GM18867 (cell line): ENCODE results near the gene CDKL5.

Source experiments
- ATAC-seq: cut with Tn5 transposase; IDR thresholded peaks from one replicate; pipeline ENCODE4 v1.9.1; 2021; ENCODE audit warnings: mild to moderate bottlenecking, moderate library complexity; ENCODE audit not compliant: unreplicated experiment

Gene CDKL5

DNA sequence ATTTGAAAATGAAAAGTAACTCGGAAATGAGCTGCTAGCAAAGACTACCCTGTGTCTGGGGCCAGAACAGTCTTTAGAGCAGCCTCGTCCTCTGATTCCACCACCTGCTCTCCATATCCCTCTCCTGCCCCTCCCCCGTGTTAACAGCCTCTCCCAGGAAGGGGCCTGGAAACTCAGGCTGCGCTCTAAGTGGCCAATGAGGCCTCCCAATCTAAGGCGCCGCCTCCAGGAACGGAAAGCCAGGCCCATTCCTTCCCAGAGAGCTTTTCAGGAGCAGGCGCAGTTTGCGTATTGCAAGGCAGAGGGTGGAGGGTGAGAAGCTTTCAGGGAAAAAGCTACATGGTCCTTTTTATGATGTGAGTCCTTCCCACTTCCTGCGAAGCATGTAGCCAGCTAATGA, 215.3 kb downstream of the CDKL5 start:
- no peak for ATAC-seq

- no peak for ATAC-seq
Observed at GRCh38 chrX:18643243-18643642, 217.8 kb downstream of the CDKL5 start.

DNA sequence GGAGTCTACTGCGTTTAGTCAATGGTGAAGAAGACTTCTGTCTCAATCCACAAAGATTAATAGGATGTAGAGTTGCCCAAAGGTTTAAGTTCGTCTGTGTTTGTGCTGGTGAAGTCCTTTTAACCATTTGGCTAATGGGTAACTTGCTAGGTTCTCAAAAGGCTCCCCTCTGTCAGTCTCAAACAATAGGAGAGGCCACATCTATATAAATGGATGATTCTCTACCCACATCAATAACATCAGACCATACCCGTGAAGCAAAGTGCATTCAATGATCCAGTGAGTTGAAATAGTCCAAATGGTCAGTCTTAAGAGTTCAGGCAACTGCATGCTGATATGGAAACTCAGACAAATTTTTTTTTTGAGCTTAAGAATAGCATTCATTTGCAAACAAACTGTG, 218.4 kb downstream of the CDKL5 start:
- no peak for ATAC-seq

DNA sequence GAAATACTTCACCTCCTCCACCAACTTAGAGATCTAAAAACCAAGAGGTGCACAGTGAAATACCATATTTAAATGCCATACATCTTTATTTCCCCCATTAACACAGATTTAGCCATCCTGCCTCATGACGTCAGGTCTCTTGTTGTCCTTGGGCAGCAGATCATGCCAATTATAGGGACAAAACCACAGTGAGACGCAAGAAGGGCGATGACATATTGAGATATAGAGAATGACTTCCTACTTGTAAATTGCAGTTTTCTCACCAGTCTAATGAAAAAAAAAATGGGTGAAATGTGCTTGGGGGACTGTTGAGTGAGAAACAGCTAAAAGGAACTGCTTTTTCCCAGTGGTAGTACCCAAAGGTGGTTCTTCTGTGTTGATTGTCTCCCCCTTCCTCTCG, 222.2 kb downstream of the CDKL5 start:
- no peak for ATAC-seq

- ATAC-seq, result no peak
Observed at GRCh38 chrX:18649498-18649951, 224.1 kb downstream of the CDKL5 start.

- no peak for ATAC-seq
Observed at GRCh38 chrX:18650662-18651061, 225.3 kb downstream of the CDKL5 start.

DNA sequence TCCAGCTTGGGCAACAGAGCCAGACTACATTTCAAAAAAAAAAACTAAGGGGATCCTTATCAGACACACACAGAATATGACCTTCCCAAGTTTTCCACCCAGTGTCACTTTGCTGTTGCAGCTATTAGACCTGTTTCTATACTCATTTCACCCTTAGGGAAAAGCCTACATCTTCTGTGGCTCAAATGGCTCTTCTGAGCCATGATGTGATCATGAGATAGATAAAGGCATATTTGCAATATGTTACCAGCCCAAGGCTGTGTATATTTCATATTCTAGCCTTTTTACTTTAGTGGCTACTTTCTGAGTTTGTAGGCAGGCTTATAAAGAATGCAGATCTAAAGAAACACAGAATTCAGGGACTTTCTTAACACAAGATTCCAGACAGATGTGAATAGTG, 227.2 kb downstream of the CDKL5 start:
- no peak for ATAC-seq

DNA sequence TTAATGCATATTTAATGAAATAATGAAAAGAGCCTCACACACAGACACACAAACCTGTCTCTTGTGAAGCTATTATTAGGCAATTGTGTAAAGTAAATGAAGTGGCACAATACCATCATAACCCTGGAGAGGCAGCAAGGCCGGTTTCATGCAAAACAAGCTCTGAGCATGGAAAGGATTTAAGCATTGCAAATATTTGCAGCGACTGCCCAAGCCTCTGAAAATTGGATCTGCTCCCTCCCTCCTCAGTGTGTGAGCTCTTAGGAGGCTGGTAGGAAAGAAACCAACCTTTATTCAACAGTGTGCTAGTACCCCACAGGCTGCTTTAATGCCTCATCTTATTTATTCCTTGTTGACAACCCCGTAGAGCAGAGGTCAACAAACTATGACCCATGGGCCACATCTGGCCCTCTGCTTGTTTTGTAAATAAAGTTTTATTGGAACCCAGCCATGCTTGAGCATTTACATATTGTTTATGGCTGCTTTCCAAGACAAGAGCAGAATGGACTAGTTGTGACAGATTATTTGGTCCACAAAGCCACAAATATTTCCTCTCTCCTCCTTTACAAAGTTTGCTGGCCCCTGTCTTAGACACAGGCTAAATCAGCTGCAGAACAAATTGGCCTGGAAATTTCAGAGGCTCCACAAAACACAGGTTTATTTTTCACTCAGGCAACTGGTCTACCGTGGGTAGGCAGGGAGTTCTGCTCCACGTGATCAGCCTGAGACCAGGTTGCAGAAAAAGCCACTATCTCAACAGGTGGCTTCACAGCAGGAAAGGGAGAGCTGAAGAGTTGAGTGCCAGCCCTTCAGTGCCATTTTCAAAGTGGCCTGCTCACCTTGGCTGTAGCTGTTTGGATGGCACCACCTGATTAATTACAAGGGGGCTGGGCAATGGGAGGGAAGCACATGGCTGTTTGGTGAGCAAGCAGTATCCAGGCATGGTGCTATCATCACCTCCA, 229.7 kb downstream of the CDKL5 start:
- no peak for ATAC-seq

DNA sequence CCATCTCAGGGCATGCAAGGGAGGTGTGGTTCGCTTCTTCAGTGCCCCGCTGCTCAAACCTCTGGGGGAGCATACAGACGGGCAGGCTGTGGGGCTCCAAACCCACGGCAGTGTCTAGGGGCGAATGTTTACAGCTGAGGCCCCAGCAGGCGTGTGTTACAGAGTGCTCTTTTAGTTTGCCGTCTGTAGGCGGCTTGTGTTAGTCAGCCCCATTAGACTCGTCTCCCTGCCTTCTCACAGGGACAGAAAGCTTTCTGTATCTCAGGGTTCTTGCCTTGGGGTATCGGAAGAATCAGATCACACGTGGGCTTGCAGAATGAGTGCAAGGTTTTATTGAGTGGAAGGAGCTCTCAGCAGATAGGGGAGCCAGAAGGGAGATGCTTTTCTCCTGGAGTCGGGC, 235.9 kb downstream of the CDKL5 start:
- ATAC-seq, result no peak

GRCh38 chrX:18664947-18665346, 239.5 kb downstream of the CDKL5 start:
- no peak for ATAC-seq

DNA sequence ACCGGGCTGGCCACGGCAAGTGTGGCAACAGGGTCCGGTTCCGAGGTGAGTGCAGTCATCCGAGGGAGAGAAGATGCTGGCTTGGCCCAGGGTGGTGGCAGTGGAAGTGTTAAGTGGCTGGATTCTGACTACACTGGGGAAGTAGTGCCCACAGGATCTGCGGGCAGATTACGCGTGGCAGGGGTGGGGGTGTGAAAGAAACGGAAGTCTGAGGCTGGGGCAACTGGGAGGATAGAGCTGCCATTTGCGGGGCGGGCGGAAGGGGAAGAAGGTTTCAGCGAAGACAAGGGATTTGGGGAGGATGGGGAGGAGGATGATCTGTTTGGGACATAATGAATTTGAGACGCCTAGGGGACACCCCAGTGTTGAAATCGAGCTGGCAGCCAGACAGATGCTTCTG, 241.2 kb downstream of the CDKL5 start:
- no peak for ATAC-seq

GRCh38 chrX:18668071-18668835, 242.8 kb downstream of the CDKL5 start:
- no peak for ATAC-seq

GRCh38 chrX:18672008-18672407, 246.6 kb downstream of the CDKL5 start, which contains the start of gene RS1:
Gene RS1 (minus strand): TSS chrX:18672108. CDS start chrX:18672068, 40 bp downstream.
- no peak for ATAC-seq

DNA sequence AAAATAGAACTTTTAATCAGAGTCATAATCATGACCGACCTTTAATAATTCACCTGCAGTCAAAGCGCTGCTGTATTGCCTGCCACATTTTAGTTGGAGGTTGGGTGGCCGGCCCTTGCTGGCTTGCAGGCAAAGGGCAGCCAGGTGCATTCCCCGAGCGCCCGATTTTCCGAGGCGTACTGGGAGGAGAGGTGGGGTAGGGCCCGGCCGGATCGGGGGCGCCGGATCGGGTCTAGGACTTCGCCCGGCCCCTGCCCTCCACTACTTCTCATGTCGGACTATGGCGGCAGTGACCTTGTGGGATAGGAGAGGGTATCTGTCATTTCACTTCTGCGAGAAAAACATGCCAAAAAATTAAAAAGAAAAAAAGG, 249.0 kb downstream of the CDKL5 start:
- peak; percentile 32 for ATAC-seq

GRCh38 chrX:18674788-18675735, 249.7 kb downstream of the CDKL5 start:
- peak; percentile 80 for ATAC-seq

DNA sequence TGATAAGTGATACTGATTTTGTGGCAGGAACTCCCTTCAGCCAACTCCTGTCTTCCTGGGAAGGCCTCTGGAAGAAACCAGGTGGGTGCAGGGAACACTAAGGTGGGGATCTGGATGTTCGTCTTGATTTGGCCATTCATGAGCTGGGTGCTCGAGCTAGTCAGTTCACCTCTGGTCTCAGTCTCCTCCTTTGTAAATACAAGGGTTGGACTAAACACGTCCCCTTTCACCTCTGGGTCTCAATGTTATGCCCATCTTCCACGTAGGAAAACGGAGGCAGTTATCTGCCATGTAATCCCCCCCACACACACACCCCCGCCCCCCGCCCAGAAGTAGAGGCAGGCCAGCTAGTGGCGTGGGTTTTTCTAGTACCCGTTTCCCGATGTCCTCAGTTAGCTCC, 250.6 kb downstream of the CDKL5 start:
- ATAC-seq, result no peak

GRCh38 chrX:18676470-18676869, 251.1 kb downstream of the CDKL5 start:
- ATAC-seq, result no peak

DNA sequence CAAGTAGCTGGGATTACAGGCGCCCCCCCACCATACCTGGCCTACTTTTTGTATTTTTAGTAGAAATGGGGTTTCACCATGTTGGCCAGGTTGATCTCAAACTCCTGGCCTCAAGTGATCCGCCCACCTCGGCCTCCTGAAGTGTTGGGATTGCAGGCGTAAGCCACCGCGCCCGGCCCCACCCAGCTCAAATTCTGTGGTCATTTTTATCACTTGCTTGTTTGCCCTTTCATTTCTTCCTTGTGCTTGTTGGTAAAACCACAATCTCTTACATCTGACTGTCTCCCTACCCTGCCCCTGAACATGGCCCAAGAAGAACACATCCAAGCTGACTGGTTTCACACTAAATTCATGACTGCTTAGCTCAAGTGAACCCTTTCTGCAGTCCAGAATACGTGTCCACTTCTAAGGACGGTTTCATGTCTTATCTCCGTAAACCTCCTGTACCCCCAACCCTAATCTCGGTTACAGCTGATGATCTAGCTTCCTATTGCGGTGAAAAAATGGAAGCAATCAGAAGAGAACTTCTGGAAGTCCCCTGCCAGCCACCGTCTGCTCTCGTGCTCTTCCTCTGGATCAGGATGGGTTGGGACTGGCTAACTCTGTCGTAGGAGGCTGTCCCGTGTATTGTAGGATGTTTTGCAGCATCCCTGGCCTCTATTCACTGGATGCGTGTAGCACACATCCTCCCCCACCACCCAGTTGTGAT, 251.9 kb downstream of the CDKL5 start:
- ATAC-seq, result no peak

- ATAC-seq, result no peak
Observed at GRCh38 chrX:18681996-18682395, 256.6 kb downstream of the CDKL5 start.

DNA sequence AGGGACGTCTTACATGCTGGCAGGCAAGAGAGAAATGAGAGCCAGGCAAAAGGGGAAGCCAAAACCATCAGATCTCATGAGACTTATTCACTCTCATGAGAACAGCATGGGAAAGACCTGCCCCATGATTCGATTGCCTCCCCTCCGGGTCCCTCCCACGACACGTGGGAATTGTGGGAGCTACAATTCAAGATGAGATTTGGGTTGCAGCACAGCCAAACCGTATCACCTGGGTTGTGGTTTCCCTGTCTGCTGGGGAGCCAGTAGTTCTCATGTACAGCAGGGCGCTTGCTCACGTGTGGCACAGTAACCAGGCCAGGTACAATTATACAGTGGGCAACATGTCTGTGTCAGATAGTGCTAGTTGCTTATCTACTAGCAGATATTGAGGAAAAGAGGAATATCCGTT, 257.6 kb downstream of the CDKL5 start:
- no peak for ATAC-seq
